NCI-H82 treated with DMSO at 0.1 percent for 48 hours (cell line): Measurements from ENCODE around the gene XRN1.
"Not testable (repeated sequence)": the region's sequence is repeated elsewhere in the genome, so short reads cannot be mapped to it uniquely, and the experiment has no call there.

Experiments
- DNase-seq: peaks from one replicate; lab custom pipeline; 2025; ENCODE audit not compliant: unreplicated experiment; lab: John Stamatoyannopoulos, UW

XRN1 gene

GRCh38 chr3:142337994-142338393, 109.8 kb downstream of the XRN1 start:
- DNase-seq = no peak

GRCh38 chr3:142332390-142332789, 115.4 kb downstream of the XRN1 start:
- DNase-seq = no peak

- not testable (repeated sequence) for DNase-seq
These were observed 123.4 kb downstream of the XRN1 start for GRCh38 chr3:142324275-142324953.

GRCh38 chr3:142319912-142320311, 127.9 kb downstream of the XRN1 start:
- no peak for DNase-seq

GRCh38 chr3:142319094-142319493, 128.7 kb downstream of the XRN1 start:
- DNase-seq = no peak

GRCh38 chr3:142318331-142318730, 129.5 kb downstream of the XRN1 start:
- DNase-seq = no peak

- not testable (repeated sequence) for DNase-seq
These were observed 131.9 kb downstream of the XRN1 start for GRCh38 chr3:142315978-142316388.

- no peak for DNase-seq
These were observed 132.8 kb downstream of the XRN1 start for GRCh38 chr3:142315083-142315482.

GRCh38 chr3:142310439-142310838, 137.4 kb downstream of the XRN1 start:
- no peak for DNase-seq

- not testable (repeated sequence) for DNase-seq
These were observed 145.0 kb downstream of the XRN1 start for GRCh38 chr3:142302847-142303246.

GRCh38 chr3:142298626-142299025, 149.2 kb downstream of the XRN1 start:
- no peak for DNase-seq

GRCh38 chr3:142296507-142296906, 151.3 kb downstream of the XRN1 start:
- DNase-seq = no peak

- DNase-seq = no peak
These were observed 159.8 kb downstream of the XRN1 start for GRCh38 chr3:142287866-142288638.

GRCh38 chr3:142285083-142285517, 162.7 kb downstream of the XRN1 start:
- peak; percentile 63 for DNase-seq

GRCh38 chr3:142282503-142282902, 165.3 kb downstream of the XRN1 start:
- no peak for DNase-seq

- DNase-seq = no peak
These were observed 166.4 kb downstream of the XRN1 start for GRCh38 chr3:142281474-142281873.

- DNase-seq = peak; percentile 75
These were observed 167.8 kb downstream of the XRN1 start for GRCh38 chr3:142279965-142280590.

GRCh38 chr3:142278451-142278850, 169.4 kb downstream of the XRN1 start:
- DNase-seq = no peak

- DNase-seq = no peak
These were observed 171.1 kb downstream of the XRN1 start for GRCh38 chr3:142276781-142277180.

GRCh38 chr3:142275856-142276255, 172.0 kb downstream of the XRN1 start:
- DNase-seq = no peak

- DNase-seq = no peak
These were observed 172.9 kb downstream of the XRN1 start for GRCh38 chr3:142274908-142275307.

- peak; percentile 91 for DNase-seq
These were observed 174.3 kb downstream of the XRN1 start for GRCh38 chr3:142273501-142273900.
